HUES64 (cell line): Measurements from ENCODE around the gene PPP2R2B.

Experiments used
- H3K27ac ChIP-seq: 2 replicates; pipeline ENCODE4 v1.7.0; 2013; ENCODE audit warnings: low read depth, low read length, inconsistent platforms
- H3K27me3 ChIP-seq: 2 replicates; pipeline ENCODE4 v1.6.1; 2013; ENCODE audit warnings: mild to moderate bottlenecking, low read length; ENCODE audit not compliant: insufficient read depth
- H3K36me3 ChIP-seq: 2 replicates; pipeline ENCODE4 v1.6.1; 2013; ENCODE audit warnings: mild to moderate bottlenecking, low read length; ENCODE audit not compliant: insufficient read depth
- H3K4me1 ChIP-seq: 2 replicates; pipeline ENCODE4 v1.6.1; 2013; ENCODE audit warnings: mild to moderate bottlenecking, low read length, moderate library complexity; ENCODE audit not compliant: insufficient read depth
- H3K4me3 ChIP-seq: 2 replicates; pipeline ENCODE4 v1.5.1; 2013; ENCODE audit warnings: mild to moderate bottlenecking, low read length, moderate library complexity
- H3K9ac ChIP-seq: 2 replicates; pipeline ENCODE4 v1.6.1; 2013; ENCODE audit warnings: mild to moderate bottlenecking, low read depth, low read length
- H3K9me3 ChIP-seq: 2 replicates; pipeline ENCODE4 v1.6.1; 2013; ENCODE audit warnings: low read depth, low read length; ENCODE audit not compliant: insufficient read depth
- WGBS: fragments of 150-250, 120-280 bp; methylation state at CpG from one replicate; pipeline ENCODE4 v1.1.7; 2013; ENCODE audit warnings: missing lambda C conversion rate; 5-methylcytosine and 5-hydroxymethylcytosine counted together

Gene PPP2R2B

DNA sequence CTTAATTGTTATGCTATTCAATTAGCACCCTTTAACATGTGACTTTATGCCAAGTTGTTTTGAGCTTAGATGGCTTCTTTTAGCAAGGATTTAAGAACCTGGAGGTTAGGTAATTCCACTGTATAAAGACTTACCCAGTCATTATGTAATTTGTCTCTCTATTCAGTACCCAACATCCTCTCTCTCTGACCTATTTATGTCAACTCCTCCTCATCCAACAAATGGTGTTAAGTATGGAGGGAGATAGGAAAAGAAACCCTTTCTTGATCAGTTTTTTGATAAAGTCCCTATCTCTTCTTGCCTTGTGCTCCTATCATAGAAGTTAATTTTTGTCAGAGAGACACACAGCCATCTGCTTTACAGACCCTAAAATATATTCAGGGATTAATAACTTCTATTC, 181.3 kb downstream of the PPP2R2B start:
- Histone ChIP-seq H3K27me3 (no peaks in the 10 kb centered on the region), H3K4me3 (no peak overlapping the region), H3K9me3 (no peaks in the 10 kb centered on the region), H3K4me1 (peaks cover 38% of the 10 kb centered on the region), H3K36me3 (0 out of 2 replicates have a peak, but pooled peaks cover 5% of the 10 kb centered on the region), H3K9ac (no peak overlapping the region), H3K27ac (no peak overlapping the region)

- 100% methylated on average over 1 of the region's 1 CpG for WGBS
- Histone ChIP-seq H3K4me3 (no peak overlapping the region), H3K9me3 (no peaks in the 10 kb centered on the region), H3K36me3 (0 out of 2 replicates have a peak, but pooled peaks cover 9% of the 10 kb centered on the region), H3K4me1 (peaks cover 22% of the 10 kb centered on the region), H3K27me3 (no peaks in the 10 kb centered on the region), H3K9ac (no peak overlapping the region), H3K27ac (no peak overlapping the region)
Measured at GRCh38 chr5:146695646-146696045, 182.9 kb downstream of the PPP2R2B start.

DNA sequence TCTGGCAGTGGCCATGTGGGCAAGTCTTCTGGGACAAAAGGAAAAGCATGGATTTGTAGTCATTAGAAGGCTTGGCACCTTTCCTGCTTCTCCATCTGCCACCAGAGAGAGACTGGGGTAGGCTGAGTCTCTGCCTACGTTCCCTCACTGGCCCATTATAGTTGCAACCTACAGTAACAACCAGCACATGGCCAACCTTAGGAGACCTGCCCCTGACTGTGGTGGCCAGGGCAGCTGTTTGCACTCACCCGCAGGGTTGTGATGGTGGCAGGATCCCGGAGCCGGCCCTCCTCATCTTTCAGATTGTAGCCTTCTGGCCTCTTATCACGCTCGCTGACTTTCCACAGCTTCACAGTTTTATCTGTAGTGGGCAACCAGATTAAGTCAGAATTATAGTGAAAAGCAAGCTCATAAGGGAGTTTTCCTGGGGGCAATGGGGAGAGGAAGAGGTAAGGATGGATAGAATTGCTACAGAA, 187.6 kb downstream of the PPP2R2B start:
- H3K4me3 ChIP-seq: no peak overlapping the region
- 0 out of 2 replicates have a peak, but pooled peaks cover 7% of the 10 kb centered on the region for H3K36me3 ChIP-seq
- no peak overlapping the region for H3K27ac ChIP-seq
- no peaks in the 10 kb centered on the region for H3K9me3 ChIP-seq
- 92% methylated on average over 6 of the region's 6 CpGs for WGBS
- H3K4me1 ChIP-seq: no peaks in the 10 kb centered on the region
- H3K9ac ChIP-seq: no peak overlapping the region
- H3K27me3 ChIP-seq: no peaks in the 10 kb centered on the region

DNA sequence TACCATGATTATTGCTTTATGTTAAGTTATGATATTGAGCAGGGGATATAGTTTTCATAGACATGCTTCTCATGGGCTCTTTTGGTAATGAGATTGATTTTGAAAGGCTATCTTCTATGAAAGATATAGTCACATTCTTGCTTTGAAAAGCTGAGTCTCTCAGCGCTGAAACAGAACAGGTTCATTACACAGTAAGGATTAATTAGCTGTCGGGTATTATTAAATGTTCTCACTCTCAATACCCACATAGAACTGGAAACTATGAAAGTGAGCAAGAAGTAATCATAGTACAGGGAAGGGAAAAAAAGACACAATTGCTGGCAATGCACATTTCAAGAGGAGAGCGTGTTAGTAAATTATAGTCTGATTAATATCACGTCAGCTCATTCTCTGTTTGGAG, 190.9 kb downstream of the PPP2R2B start:
- WGBS: 96% methylated on average over 3 of the region's 4 CpGs
- Histone ChIP-seq H3K27ac (no peak overlapping the region), H3K27me3 (no peaks in the 10 kb centered on the region), H3K9me3 (no peaks in the 10 kb centered on the region), H3K36me3 (0 out of 2 replicates have a peak, but pooled peaks cover 7% of the 10 kb centered on the region), H3K9ac (no peak overlapping the region), H3K4me1 (no peaks in the 10 kb centered on the region), H3K4me3 (no peak overlapping the region)

DNA sequence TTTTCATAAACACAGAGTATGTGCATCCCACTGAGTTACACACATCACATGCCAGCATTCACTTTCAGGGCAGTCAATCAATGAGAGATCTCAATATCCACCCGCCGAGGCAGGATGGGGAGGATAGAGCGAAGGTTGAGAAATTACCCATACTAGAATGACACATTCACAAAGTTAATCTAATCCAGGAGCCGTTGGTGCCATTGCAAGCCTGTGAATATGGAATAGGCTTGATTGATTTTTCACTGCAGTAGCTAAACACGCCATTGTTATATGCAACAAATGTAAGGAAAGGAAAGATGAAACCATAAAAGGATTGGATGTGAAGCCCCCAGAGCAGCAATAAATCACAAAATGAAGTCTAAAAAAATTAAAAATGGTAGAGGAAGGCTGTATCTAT, 194.7 kb downstream of the PPP2R2B start:
- no peak overlapping the region for H3K9ac ChIP-seq
- 96% methylated on average over 5 of the region's 5 CpGs for WGBS

GRCh38 chr5:146682899-146683532, 195.5 kb downstream of the PPP2R2B start:
- no peak overlapping the region for H3K4me3 ChIP-seq
- no peaks in the 10 kb centered on the region for H3K9me3 ChIP-seq
- no peak overlapping the region for H3K27ac ChIP-seq
- H3K27me3 ChIP-seq: no peaks in the 10 kb centered on the region
- H3K9ac ChIP-seq: no peak overlapping the region
- no peaks in the 10 kb centered on the region for H3K36me3 ChIP-seq
- 94% methylated on average over 5 of the region's 5 CpGs for WGBS
- H3K4me1 ChIP-seq: no peaks in the 10 kb centered on the region

More for the DNA sequence above, 194.7 kb downstream of the PPP2R2B start:
- no peak overlapping the region for H3K27ac ChIP-seq
- no peaks in the 10 kb centered on the region for H3K36me3 ChIP-seq
- no peaks in the 10 kb centered on the region for H3K4me1 ChIP-seq
- no peaks in the 10 kb centered on the region for H3K27me3 ChIP-seq
- no peak overlapping the region for H3K4me3 ChIP-seq
- no peaks in the 10 kb centered on the region for H3K9me3 ChIP-seq

DNA sequence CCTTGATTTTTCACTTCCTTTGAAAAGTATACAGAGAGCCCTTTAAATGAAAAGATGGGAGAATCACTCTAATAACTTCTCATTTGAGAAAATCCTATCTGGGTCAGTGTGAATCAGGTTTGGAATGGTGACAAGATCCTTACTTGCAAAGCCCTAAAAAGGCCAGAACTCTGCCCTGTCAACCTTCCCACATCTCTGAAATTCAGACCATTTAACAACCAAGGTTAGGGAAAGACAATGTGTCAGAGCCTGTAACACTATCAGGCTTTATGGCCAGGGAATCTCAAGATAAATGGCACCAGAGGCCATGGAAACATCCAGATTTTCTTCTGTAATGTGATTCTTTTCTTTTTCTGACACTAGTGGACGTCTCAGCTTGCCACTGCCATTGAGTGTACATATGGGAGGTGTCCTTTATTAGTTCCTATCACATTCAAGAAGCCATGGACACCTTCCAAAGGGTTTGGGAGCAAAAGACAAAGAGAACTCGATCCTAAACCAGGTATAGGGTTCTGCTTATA, 196.9 kb downstream of the PPP2R2B start:
- Histone ChIP-seq H3K4me1 (no peaks in the 10 kb centered on the region), H3K27ac (no peak overlapping the region), H3K4me3 (no peak overlapping the region), H3K27me3 (no peaks in the 10 kb centered on the region), H3K9me3 (no peaks in the 10 kb centered on the region), H3K9ac (no peak overlapping the region), H3K36me3 (no peaks in the 10 kb centered on the region)
- 83% methylated on average over 2 of the region's 2 CpGs for WGBS

- Histone ChIP-seq H3K9me3 (no peaks in the 10 kb centered on the region), H3K27ac (no peak overlapping the region), H3K4me1 (no peaks in the 10 kb centered on the region), H3K4me3 (no peak overlapping the region), H3K36me3 (no peaks in the 10 kb centered on the region), H3K9ac (no peak overlapping the region), H3K27me3 (no peaks in the 10 kb centered on the region)
- WGBS: 94% methylated on average over 9 of the region's 9 CpGs
Measured at GRCh38 chr5:146680846-146681584, 197.5 kb downstream of the PPP2R2B start.

DNA sequence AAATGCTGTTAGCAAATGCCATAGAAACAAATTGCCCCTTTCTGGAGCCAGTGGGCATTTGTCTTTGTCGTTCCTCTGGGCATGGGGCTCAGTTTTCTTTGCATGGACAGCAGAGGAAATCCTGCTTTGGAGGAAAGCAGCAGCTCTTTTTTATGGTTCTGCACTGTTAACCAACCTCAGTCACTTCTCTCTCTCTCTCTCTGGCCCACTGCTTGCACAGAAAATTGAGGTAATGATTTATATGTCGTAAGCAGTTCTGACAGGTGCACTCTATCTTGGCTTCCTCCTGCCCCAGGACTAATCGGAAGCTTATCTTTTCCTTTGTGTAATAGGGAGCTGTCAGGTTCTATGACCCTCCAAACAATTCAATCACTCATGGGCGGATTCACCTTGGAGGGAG, 202.9 kb downstream of the PPP2R2B start:
- H3K4me3 ChIP-seq: no peak overlapping the region
- 89% methylated on average over 4 of the region's 4 CpGs for WGBS
- no peak overlapping the region for H3K27ac ChIP-seq
- H3K36me3 ChIP-seq: no peaks in the 10 kb centered on the region
- no peak overlapping the region for H3K9ac ChIP-seq
- H3K4me1 ChIP-seq: peaks cover 17% of the 10 kb centered on the region
- H3K27me3 ChIP-seq: no peaks in the 10 kb centered on the region
- H3K9me3 ChIP-seq: no peaks in the 10 kb centered on the region

DNA sequence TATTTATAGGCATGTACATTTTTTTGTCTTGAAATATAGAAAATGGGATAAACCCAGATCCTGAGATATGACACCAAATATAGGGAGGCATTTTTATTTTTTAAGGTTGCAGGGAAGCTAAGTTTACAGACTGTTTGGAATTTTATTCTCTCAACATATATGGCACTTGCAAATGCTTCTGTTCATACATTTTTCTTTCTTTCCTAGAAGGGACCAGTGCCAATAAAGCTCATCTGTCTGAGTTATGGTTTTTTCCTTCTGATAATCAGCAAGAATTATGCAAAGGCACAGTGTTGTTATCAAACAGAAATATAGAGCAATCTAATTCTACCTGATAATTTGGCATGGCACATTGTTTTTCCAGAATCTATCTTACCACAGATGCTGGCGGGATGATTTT, 205.7 kb downstream of the PPP2R2B start:
- no peaks in the 10 kb centered on the region for H3K27me3 ChIP-seq
- no peaks in the 10 kb centered on the region for H3K9me3 ChIP-seq
- H3K9ac ChIP-seq: no peak overlapping the region
- H3K36me3 ChIP-seq: no peaks in the 10 kb centered on the region
- no peak overlapping the region for H3K27ac ChIP-seq
- WGBS: 86% methylated on average over 1 of the region's 1 CpG
- peaks cover 17% of the 10 kb centered on the region for H3K4me1 ChIP-seq
- H3K4me3 ChIP-seq: no peak overlapping the region

- no peaks in the 10 kb centered on the region for H3K36me3 ChIP-seq
- H3K9me3 ChIP-seq: no peaks in the 10 kb centered on the region
- WGBS: 84% methylated on average over 7 of the region's 7 CpGs
- H3K27ac ChIP-seq: no peak overlapping the region
- H3K9ac ChIP-seq: no peak overlapping the region
- peaks cover 22% of the 10 kb centered on the region for H3K4me1 ChIP-seq
- no peak overlapping the region for H3K4me3 ChIP-seq
- H3K27me3 ChIP-seq: no peaks in the 10 kb centered on the region
Measured at GRCh38 chr5:146671561-146672295, 206.8 kb downstream of the PPP2R2B start.
